ENCODE results near the gene SYT1.

DNA sequence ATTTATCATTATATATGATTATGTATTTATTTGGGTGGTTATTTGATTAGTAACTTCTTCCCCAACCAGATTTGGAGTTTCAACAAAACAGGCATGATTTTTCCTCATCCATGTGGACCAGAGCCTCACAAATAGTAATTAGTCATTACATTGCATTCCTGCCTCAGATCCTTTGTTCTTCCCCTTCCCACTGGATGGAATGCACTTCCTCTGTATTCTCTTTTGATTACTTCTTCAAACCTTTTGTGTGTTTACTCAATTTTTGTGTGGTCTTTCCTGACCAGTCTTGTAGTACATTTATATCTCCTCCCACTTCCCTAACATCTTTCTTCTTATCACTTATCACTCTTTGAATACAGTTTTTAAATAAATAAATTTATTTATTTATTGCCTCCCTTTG, 15.5 kb downstream of the SYT1 start:
- TF ChIP-seq, protein P1, sequence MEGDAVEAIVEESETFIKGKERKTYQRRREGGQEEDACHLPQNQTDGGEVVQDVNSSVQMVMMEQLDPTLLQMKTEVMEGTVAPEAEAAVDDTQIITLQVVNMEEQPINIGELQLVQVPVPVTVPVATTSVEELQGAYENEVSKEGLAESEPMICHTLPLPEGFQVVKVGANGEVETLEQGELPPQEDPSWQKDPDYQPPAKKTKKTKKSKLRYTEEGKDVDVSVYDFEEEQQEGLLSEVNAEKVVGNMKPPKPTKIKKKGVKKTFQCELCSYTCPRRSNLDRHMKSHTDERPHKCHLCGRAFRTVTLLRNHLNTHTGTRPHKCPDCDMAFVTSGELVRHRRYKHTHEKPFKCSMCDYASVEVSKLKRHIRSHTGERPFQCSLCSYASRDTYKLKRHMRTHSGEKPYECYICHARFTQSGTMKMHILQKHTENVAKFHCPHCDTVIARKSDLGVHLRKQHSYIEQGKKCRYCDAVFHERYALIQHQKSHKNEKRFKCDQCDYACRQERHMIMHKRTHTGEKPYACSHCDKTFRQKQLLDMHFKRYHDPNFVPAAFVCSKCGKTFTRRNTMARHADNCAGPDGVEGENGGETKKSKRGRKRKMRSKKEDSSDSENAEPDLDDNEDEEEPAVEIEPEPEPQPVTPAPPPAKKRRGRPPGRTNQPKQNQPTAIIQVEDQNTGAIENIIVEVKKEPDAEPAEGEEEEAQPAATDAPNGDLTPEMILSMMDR (conservative IDR thresholded peaks at IDR 0.05; ENCODE audit: low read depth, low read length), result no peak
- TF ChIP-seq EZH2 (IDR thresholded peaks at IDR 0.05; ENCODE audit: borderline replicate concordance, low read depth, low read length, poor library complexity, severe bottlenecking), result no peak

All from A673 (cell line).